IMR-90 (cell line): ENCODE measurements around the gene KCNE4.

Source experiments
- CHD1 ChIP-seq: IDR thresholded peaks from 2 replicates; pipeline ENCODE4 v1.6.1; 2012; ENCODE audit warnings: low read depth, low read length, improper control_type of control experiment
- CTCF ChIP-seq: conservative IDR thresholded peaks from 2 replicates; pipeline ENCODE4 v1.5.1; 2012; ENCODE audit warnings: mild to moderate bottlenecking, low read depth, low read length, improper control_type of control experiment

GRCh38 chr2:223069988-223070387, 18.0 kb downstream of the KCNE4 start:
- TF ChIP-seq CTCF = no peak
- no peak for TF ChIP-seq CHD1
